Measurements from ENCODE around the gene TMEM38B. TPM values are rescaled to one million over a fixed set of nuclear protein-coding genes. Genes with fewer than 3 reads are reported as not detected.

Gene TMEM38B
- polyA plus RNA-seq, 1 donor from 2014 or later: 30.9 TPM

- H3K27me3 ChIP-seq (ENCODE audit: insufficient read depth, low read depth, low read length): no peaks in the 10 kb centered on the region
- H3K4me2 ChIP-seq (ENCODE audit: low read length): no peak overlapping the region
- H3K4me3 ChIP-seq (ENCODE audit: low read length): no peak overlapping the region
- H3K9ac ChIP-seq (ENCODE audit: low read length): no peak overlapping the region
- H3K9me2 ChIP-seq (ENCODE audit: insufficient read depth, low read length): no peaks in the 10 kb centered on the region
- no peaks in the 10 kb centered on the region for H3F3A ChIP-seq (ENCODE audit: insufficient read depth, low read length, poor library complexity, severe bottlenecking)
- no peak overlapping the region for H3K27ac ChIP-seq (ENCODE audit: low read length)
- no peaks in the 10 kb centered on the region for H3K36me3 ChIP-seq (ENCODE audit: insufficient read depth, low read length)
- H3K79me2 ChIP-seq (replicated peaks; ENCODE audit: insufficient read depth, low read length): no peaks in the 10 kb centered on the region
- no peaks in the 10 kb centered on the region for H3K9me3 ChIP-seq (ENCODE audit: low read length)
- no peak for TF ChIP-seq EP300 (conservative IDR thresholded peaks at IDR 0.05; ENCODE audit: poor library complexity, severe bottlenecking)
- no peak for TF ChIP-seq CTCF (IDR thresholded peaks at IDR 0.05; ENCODE audit: poor library complexity, severe bottlenecking)
- no peak for TF ChIP-seq SMC3 (conservative IDR thresholded peaks at IDR 0.05; ENCODE audit: poor library complexity)
- no peak for TF ChIP-seq TAF1 (IDR thresholded peaks at IDR 0.05; ENCODE audit: low read depth)
- no peak for TF ChIP-seq RAD21 (conservative IDR thresholded peaks at IDR 0.05)
- no peak for TF ChIP-seq EZH2 (IDR thresholded peaks at IDR 0.05; ENCODE audit: borderline replicate concordance, insufficient read depth, low read length, poor library complexity, severe bottlenecking)
- no peak for TF ChIP-seq REST (IDR thresholded peaks at IDR 0.05; ENCODE audit: borderline replicate concordance)
- TF ChIP-seq POLR2AphosphoS5 (IDR thresholded peaks at IDR 0.05): no peak
- TF ChIP-seq MXI1 (conservative IDR thresholded peaks at IDR 0.05; ENCODE audit: poor library complexity, severe bottlenecking): no peak
- H4K20me1 ChIP-seq (ENCODE audit: insufficient read depth): no peaks in the 10 kb centered on the region
- H2AFZ ChIP-seq (ENCODE audit: low read depth, low read length): no peak overlapping the region
Measured at GRCh38 chr9:105716146-105716545, 21.8 kb downstream of the TMEM38B start.

- H3K4me2 ChIP-seq (ENCODE audit: low read length): no peak overlapping the region
- H2AFZ ChIP-seq (ENCODE audit: low read depth, low read length): no peak overlapping the region
- no peaks in the 10 kb centered on the region for H3F3A ChIP-seq (ENCODE audit: insufficient read depth, low read length, poor library complexity, severe bottlenecking)
- H3K9me2 ChIP-seq (ENCODE audit: insufficient read depth, low read length): no peaks in the 10 kb centered on the region
- H4K20me1 ChIP-seq (ENCODE audit: insufficient read depth): no peaks in the 10 kb centered on the region
- H3K27me3 ChIP-seq (ENCODE audit: insufficient read depth, low read depth, low read length): no peaks in the 10 kb centered on the region
- no peak overlapping the region for H3K4me3 ChIP-seq (ENCODE audit: low read length)
- H3K79me2 ChIP-seq (replicated peaks; ENCODE audit: insufficient read depth, low read length): no peaks in the 10 kb centered on the region
- no peak overlapping the region for H3K9ac ChIP-seq (ENCODE audit: low read length)
- H3K36me3 ChIP-seq (ENCODE audit: insufficient read depth, low read length): no peaks in the 10 kb centered on the region
- TF ChIP-seq REST (IDR thresholded peaks at IDR 0.05; ENCODE audit: borderline replicate concordance): no peak
- no peak for TF ChIP-seq RAD21 (conservative IDR thresholded peaks at IDR 0.05)
- TF ChIP-seq EZH2 (IDR thresholded peaks at IDR 0.05; ENCODE audit: borderline replicate concordance, insufficient read depth, low read length, poor library complexity, severe bottlenecking): no peak
- no peak for TF ChIP-seq POLR2AphosphoS5 (IDR thresholded peaks at IDR 0.05)
- no peak for TF ChIP-seq EP300 (conservative IDR thresholded peaks at IDR 0.05; ENCODE audit: poor library complexity, severe bottlenecking)
- TF ChIP-seq MXI1 (conservative IDR thresholded peaks at IDR 0.05; ENCODE audit: poor library complexity, severe bottlenecking): no peak
- TF ChIP-seq CTCF (IDR thresholded peaks at IDR 0.05; ENCODE audit: poor library complexity, severe bottlenecking): no peak
- no peak for TF ChIP-seq SMC3 (conservative IDR thresholded peaks at IDR 0.05; ENCODE audit: poor library complexity)
- no peak for TF ChIP-seq TAF1 (IDR thresholded peaks at IDR 0.05; ENCODE audit: low read depth)
- no peak overlapping the region for H3K27ac ChIP-seq (ENCODE audit: low read length)
- no peaks in the 10 kb centered on the region for H3K9me3 ChIP-seq (ENCODE audit: low read length)
Measured at GRCh38 chr9:105722099-105722498, 27.8 kb downstream of the TMEM38B start.

Data from neural cell (in vitro differentiated cells).